Calu3 (cell line): ENCODE measurements around the gene UBALD1. TPM values are rescaled to one million over a fixed set of nuclear protein-coding genes. Genes with fewer than 3 reads are reported as not detected.

Source experiments
- BruUV-seq: library from RNA; stranded (reverse); fragments of 400-500 nt; replicated peaks from 2 replicates; lab custom pipeline; 2021; lab: Mats Ljungman, UMichigan
- CTCF ChIA-PET: fragments of 300-600 bp; sonication (Branson Sonifier 250); formaldehyde crosslinking; loops from one replicate; lab custom pipeline; 2022; ENCODE audit warnings: antibody characterized with exemption; lab: Charles Lee
- DNase-seq: peaks from one replicate; pipeline ENCODE4 v3.0.0; 2022
- H3K27ac Mint-ChIP-seq: one replicate; pipeline ENCODE4 v1.8.0; 2022; ENCODE audit warnings: mixed read lengths; ENCODE audit not compliant: unreplicated experiment
- H3K27me3 Mint-ChIP-seq: one replicate; pipeline ENCODE4 v1.8.0; 2022; ENCODE audit warnings: mixed read lengths; ENCODE audit not compliant: unreplicated experiment
- H3K36me3 Mint-ChIP-seq: one replicate; pipeline ENCODE4 v1.8.0; 2022; ENCODE audit warnings: mild to moderate bottlenecking, moderate library complexity, mixed read lengths; ENCODE audit not compliant: insufficient read depth, unreplicated experiment
- H3K4me1 Mint-ChIP-seq: one replicate; pipeline ENCODE4 v1.8.0; 2022; ENCODE audit warnings: mild to moderate bottlenecking, low read depth, mixed read lengths; ENCODE audit not compliant: unreplicated experiment
- H3K4me3 Mint-ChIP-seq: one replicate; pipeline ENCODE4 v1.8.0; 2022; ENCODE audit warnings: mild to moderate bottlenecking, low read depth, moderate library complexity, mixed read lengths; ENCODE audit not compliant: unreplicated experiment
- H3K9me3 Mint-ChIP-seq: one replicate; pipeline ENCODE4 v1.8.0; 2022; ENCODE audit warnings: low read depth, mixed read lengths; ENCODE audit not compliant: unreplicated experiment
- intact Hi-C: fragments of 100-400 bp; cut with micrococcal nuclease; formaldehyde crosslinking; loops from one replicate; pipeline ENCODE4 v1.10.0; 2022; ENCODE audit not compliant: unreplicated experiment
- total RNA-seq: library from RNA; stranded (reverse); gene quantifications from 2 replicates; pipeline ENCODE4 v1.2.3, GENCODE V29; 2022
- TF ChIP-seq, protein P1 (sequence below): fragments of 200-600 bp; IDR thresholded peaks from one replicate; pipeline ENCODE4 v1.8.0; 2022; ENCODE audit warnings: antibody characterized with exemption; ENCODE audit not compliant: unreplicated experiment

UBALD1 gene
- total RNA-seq, 1 experiment from 2014 or later: 54.4 TPM

DNA sequence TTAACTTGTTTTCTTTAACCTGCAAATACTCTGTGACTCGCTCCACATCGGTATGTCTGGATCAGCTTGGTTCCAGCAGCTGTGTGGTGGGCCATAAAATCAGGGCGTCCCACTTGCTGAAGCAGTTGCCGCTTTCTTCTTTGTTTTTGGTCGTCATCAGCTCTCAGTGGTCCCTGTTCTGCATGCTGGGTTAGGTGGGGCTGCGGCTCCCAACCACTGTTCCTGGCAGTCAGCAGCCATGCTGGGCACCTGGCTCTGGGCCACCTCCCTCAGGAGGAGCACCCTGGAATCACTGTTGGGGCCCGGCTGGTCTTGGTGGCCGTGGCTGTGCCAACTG lies 32.9 kb upstream of the UBALD1 start:
- CTCF ChIA-PET: interaction anchor here (0.5 kb wide), 1 partner anchor 110 kb away, joined by 4 read pairs; no protein-coding TSS in a partner anchor
- no TSS peak for BruUV-seq
- DNase-seq: no peak
- H3K9me3 Mint-ChIP-seq: peaks cover 4% of the 10 kb centered on the region
- TF ChIP-seq, protein P1, sequence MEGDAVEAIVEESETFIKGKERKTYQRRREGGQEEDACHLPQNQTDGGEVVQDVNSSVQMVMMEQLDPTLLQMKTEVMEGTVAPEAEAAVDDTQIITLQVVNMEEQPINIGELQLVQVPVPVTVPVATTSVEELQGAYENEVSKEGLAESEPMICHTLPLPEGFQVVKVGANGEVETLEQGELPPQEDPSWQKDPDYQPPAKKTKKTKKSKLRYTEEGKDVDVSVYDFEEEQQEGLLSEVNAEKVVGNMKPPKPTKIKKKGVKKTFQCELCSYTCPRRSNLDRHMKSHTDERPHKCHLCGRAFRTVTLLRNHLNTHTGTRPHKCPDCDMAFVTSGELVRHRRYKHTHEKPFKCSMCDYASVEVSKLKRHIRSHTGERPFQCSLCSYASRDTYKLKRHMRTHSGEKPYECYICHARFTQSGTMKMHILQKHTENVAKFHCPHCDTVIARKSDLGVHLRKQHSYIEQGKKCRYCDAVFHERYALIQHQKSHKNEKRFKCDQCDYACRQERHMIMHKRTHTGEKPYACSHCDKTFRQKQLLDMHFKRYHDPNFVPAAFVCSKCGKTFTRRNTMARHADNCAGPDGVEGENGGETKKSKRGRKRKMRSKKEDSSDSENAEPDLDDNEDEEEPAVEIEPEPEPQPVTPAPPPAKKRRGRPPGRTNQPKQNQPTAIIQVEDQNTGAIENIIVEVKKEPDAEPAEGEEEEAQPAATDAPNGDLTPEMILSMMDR: no peak
- H3K4me3 Mint-ChIP-seq: no peak overlapping the region
- H3K27me3 Mint-ChIP-seq: no peaks in the 10 kb centered on the region
- no peak overlapping the region for H3K27ac Mint-ChIP-seq
- intact Hi-C loops: no loop called here
- peaks cover 33% of the 10 kb centered on the region for H3K36me3 Mint-ChIP-seq
- peaks cover under 1% of the 10 kb centered on the region for H3K4me1 Mint-ChIP-seq

DNA sequence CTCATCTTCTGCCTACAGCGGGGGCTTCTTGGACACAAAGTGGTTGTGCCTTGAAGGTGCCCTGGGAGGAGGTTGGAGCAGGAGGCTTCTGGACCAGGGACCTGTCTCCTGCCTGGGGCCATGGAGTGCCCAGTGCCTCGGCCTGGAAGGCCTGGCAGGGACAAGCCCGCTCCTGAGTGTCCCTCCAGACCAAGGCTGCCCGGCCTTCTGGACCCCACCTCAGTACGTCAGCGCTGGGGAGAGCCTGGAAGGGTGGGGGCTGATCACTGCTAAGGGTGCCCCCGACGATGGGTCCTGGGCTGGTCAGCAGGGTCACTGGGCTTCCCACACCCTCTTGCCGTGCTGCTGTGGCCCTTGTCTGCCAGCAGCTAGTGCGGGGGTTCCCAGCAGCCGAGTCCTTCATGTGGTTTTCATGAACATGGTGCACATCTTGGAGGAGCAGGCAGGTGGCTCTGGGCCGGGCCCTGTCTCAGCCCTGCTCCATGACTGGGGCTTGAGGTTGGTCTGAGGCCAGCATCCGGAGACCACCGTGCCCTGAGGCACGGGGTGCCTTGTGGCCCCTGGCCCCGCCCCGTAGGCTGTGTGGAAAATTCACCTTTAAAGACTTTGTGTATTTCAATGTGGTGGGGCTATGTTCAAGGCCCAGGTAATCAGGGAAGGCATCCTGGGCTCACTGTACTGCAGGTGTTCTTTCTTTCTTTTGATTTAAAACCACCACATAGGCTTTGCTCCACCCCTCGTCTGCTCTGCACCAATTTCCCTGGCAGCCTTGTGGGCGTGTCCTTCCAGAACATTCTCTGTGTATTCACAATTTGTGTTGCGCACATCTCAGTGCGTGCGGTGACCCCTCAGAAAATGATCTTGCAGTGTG lies 32.3 kb upstream of the UBALD1 start:
- Mint-ChIP-seq H3K9me3 (peaks cover 4% of the 10 kb centered on the region), H3K27ac (no peak overlapping the region), H3K27me3 (no peaks in the 10 kb centered on the region), H3K36me3 (peaks cover 32% of the 10 kb centered on the region), H3K4me3 (no peak overlapping the region), H3K4me1 (no peaks in the 10 kb centered on the region)
- CTCF ChIA-PET: interaction anchor here (0.5 kb wide), 1 partner anchor 111 kb away, joined by 4 read pairs; no protein-coding TSS in a partner anchor
- intact Hi-C loops: no loop called here
- no peak for DNase-seq
- BruUV-seq: no TSS peak
- TF ChIP-seq, protein P1: no peak

DNA sequence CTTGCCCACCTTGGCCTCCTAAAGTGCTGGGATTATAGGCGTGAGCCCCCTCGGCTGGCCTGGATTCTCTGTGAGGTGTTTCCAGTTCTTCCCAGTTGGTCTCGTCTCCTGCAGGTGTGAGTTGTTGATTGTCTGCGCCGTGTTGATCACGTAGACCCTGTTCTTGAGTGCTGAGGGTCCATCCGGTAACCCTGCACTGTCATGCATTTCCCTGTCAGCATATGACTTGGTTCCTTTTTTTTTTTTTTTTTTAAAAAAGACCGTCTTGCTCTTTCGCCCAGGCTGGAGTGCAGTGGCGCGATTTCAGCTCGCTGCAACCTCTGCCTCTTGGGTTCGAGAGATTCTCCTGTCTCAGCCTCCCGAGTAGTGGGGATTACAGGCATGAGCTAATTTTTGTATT lies 27.2 kb upstream of the UBALD1 start:
- peaks cover 24% of the 10 kb centered on the region for H3K36me3 Mint-ChIP-seq
- no peak for DNase-seq
- peaks cover 6% of the 10 kb centered on the region for H3K4me1 Mint-ChIP-seq
- TF ChIP-seq, protein P1: no peak
- peaks cover 2% of the 10 kb centered on the region for H3K9me3 Mint-ChIP-seq
- intact Hi-C loops: no loop called here
- H3K4me3 Mint-ChIP-seq: no peak overlapping the region
- H3K27ac Mint-ChIP-seq: no peak overlapping the region
- no peaks in the 10 kb centered on the region for H3K27me3 Mint-ChIP-seq
- BruUV-seq: no TSS peak
- CTCF ChIA-PET: interaction anchor here (0.7 kb wide), 1 partner anchor 10 kb away, joined by 3 read pairs; no protein-coding TSS in a partner anchor

DNA sequence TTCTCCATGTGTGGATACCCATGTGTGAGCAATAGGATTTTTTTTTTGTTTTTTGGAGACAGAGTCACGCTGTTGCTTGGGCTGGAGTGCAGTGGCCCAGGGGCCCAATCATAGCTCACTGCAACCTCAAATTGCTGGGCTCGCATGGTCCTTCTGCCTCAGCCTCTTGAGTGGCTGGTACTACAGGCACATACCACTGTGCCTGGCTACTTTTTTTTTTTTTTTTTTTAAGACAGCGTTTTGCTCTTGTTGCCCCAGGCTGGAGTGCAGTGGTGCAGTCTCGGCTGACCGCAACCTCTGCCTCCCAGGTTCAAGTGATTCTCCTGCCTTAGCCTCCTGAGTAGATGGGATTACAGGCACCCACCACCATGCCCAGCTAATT lies 26.6 kb upstream of the UBALD1 start:
- DNase-seq: no peak
- Mint-ChIP-seq H3K27me3 (no peaks in the 10 kb centered on the region), H3K9me3 (peaks cover 2% of the 10 kb centered on the region), H3K36me3 (peaks cover 29% of the 10 kb centered on the region), H3K4me1 (peaks cover 6% of the 10 kb centered on the region), H3K4me3 (no peak overlapping the region), H3K27ac (no peak overlapping the region)
- intact Hi-C loops: no loop called here
- TF ChIP-seq, protein P1: no peak
- CTCF ChIA-PET: interaction anchor here (1.0 kb wide), 1 partner anchor 14 kb away, joined by 3 read pairs; no protein-coding TSS in a partner anchor
- BruUV-seq: no TSS peak
